HG03066 (cell line): ENCODE results near the gene HNRNPA2B1.
"Not testable (repeated sequence)": the region's sequence is repeated elsewhere in the genome, so short reads cannot be mapped to it uniquely, and the experiment has no call there.

Source experiments
- ATAC-seq: cut with Tn5 transposase; IDR thresholded peaks from one replicate; pipeline ENCODE4 v1.9.1; 2021; ENCODE audit warnings: low read depth; ENCODE audit not compliant: unreplicated experiment

Gene HNRNPA2B1

GRCh38 chr7:26198781-26199169 is 1.8 kb downstream of the HNRNPA2B1 start:
- ATAC-seq, result no peak

GRCh38 chr7:26198133-26198780 is 2.3 kb downstream of the HNRNPA2B1 start:
- no peak for ATAC-seq

- no peak for ATAC-seq
Measured at GRCh38 chr7:26197153-26198115, 3.1 kb downstream of the HNRNPA2B1 start.

- ATAC-seq, result no peak
Measured at GRCh38 chr7:26195867-26196657, 4.5 kb downstream of the HNRNPA2B1 start.

- ATAC-seq, result no peak
Measured at GRCh38 chr7:26195182-26195581, 5.4 kb downstream of the HNRNPA2B1 start.

- ATAC-seq, result not testable (repeated sequence)
Measured at GRCh38 chr7:26194764-26195163, 5.8 kb downstream of the HNRNPA2B1 start.

- no peak for ATAC-seq
Measured at GRCh38 chr7:26193432-26194207, 6.9 kb downstream of the HNRNPA2B1 start.

- ATAC-seq, result no peak
Measured at GRCh38 chr7:26192485-26193087, 8.0 kb downstream of the HNRNPA2B1 start.

- no peak for ATAC-seq
Measured at GRCh38 chr7:26191974-26192479, 8.5 kb downstream of the HNRNPA2B1 start.

- no peak for ATAC-seq
Measured at GRCh38 chr7:26191233-26191973, 9.1 kb downstream of the HNRNPA2B1 start.

- no peak for ATAC-seq
Measured at GRCh38 chr7:26190417-26190869, 10.1 kb downstream of the HNRNPA2B1 start.

GRCh38 chr7:26189697-26190096 is 10.8 kb downstream of the HNRNPA2B1 start:
- ATAC-seq, result no peak

GRCh38 chr7:26188957-26189541 is 11.5 kb downstream of the HNRNPA2B1 start:
- ATAC-seq, result no peak

- ATAC-seq, result no peak
Measured at GRCh38 chr7:26188206-26188956, 12.2 kb downstream of the HNRNPA2B1 start.

GRCh38 chr7:26187380-26188205 is 13.0 kb downstream of the HNRNPA2B1 start:
- no peak for ATAC-seq

- ATAC-seq, result no peak
Measured at GRCh38 chr7:26186364-26187311, 13.9 kb downstream of the HNRNPA2B1 start.
